CD4-positive, alpha-beta memory T cell (primary cell): ENCODE measurements around the gene ATP6V1B1. TPM values are rescaled to one million over a fixed set of nuclear protein-coding genes. Genes with fewer than 3 reads are reported as not detected.
A peak's percentile ranks its signal among the peaks of the same experiment; 100 is the strongest.

Experiments used
- CTCF ChIA-PET: fragments of 350-600 bp; sonication (Branson Sonifier 250); formaldehyde crosslinking; loops from one replicate; lab custom pipeline; 2021; ENCODE audit warnings: inconsistent platforms; ENCODE audit not compliant: partially characterized antibody; lab: Charles Lee
- POLR2A ChIA-PET: fragments of 350-600 bp; sonication (Branson Sonifier 250); formaldehyde crosslinking; loops from one replicate; lab custom pipeline; 2021; ENCODE audit not compliant: partially characterized antibody; lab: Charles Lee
- DNase-seq, 5 donors: peaks; one replicate each; pipeline versions ENCODE4 v3.0.0 to v3.0.0-alpha.2; 2020 to 2022; ENCODE audit warnings: mixed read lengths in 1 of 5
- H3K27ac ChIP-seq: one replicate; pipeline ENCODE4 v1.7.0; 2013; ENCODE audit warnings: low read depth, low read length
- H3K27me3 ChIP-seq: 2 replicates; pipeline ENCODE4 v1.7.0; 2013; ENCODE audit warnings: mild to moderate bottlenecking, low read length, moderate library complexity; ENCODE audit not compliant: insufficient read depth
- H3K36me3 ChIP-seq: 2 replicates; pipeline ENCODE4 v1.7.0; 2013; ENCODE audit warnings: mild to moderate bottlenecking, low read length, moderate library complexity; ENCODE audit not compliant: insufficient read depth
- H3K4me1 ChIP-seq: 2 replicates; pipeline ENCODE4 v1.7.0; 2013; ENCODE audit warnings: mild to moderate bottlenecking, low read length, moderate library complexity; ENCODE audit not compliant: insufficient read depth
- H3K4me3 ChIP-seq, 2 donors: one replicate each; pipeline ENCODE4 v1.7.0; 2013; ENCODE audit warnings: low read length in 2 of 2, mild to moderate bottlenecking in 1 of 2
- H3K9me3 ChIP-seq, 2 donors: one replicate each; pipeline ENCODE4 v1.7.0; 2013; ENCODE audit warnings: low read length in 2 of 2, control low read depth in 1 of 2; ENCODE audit not compliant: control insufficient read depth in 1 of 2
- H3K27ac Mint-ChIP-seq, 7 donors: one replicate each; pipeline ENCODE4 v1.8.0; 2020 to 2021; ENCODE audit warnings: mixed read lengths in 7 of 7, mild to moderate bottlenecking in 6 of 7, inconsistent platforms in 3 of 7, moderate library complexity in 3 of 7
- H3K27me3 Mint-ChIP-seq, 2 donors: one replicate each; pipeline ENCODE4 v1.8.0; 2020 to 2021; ENCODE audit warnings: mixed read lengths in 2 of 2
- H3K36me3 Mint-ChIP-seq, 2 donors: one replicate each; pipeline ENCODE4 v1.8.0; 2020 to 2021; ENCODE audit warnings: mixed read lengths in 2 of 2, inconsistent platforms in 1 of 2, mild to moderate bottlenecking in 1 of 2
- H3K4me1 Mint-ChIP-seq, 4 donors: one replicate each; pipeline ENCODE4 v1.8.0; 2020 to 2021; ENCODE audit warnings: mixed read lengths in 4 of 4, mild to moderate bottlenecking in 1 of 4
- H3K4me3 Mint-ChIP-seq, 8 donors: one replicate each; pipeline ENCODE4 v1.8.0; 2020 to 2021; ENCODE audit warnings: mixed read lengths in 8 of 8, mild to moderate bottlenecking in 7 of 8, moderate library complexity in 6 of 8, inconsistent platforms in 3 of 8
- H3K9me3 Mint-ChIP-seq, 8 donors: one replicate each; pipeline ENCODE4 v1.8.0; 2020 to 2021; ENCODE audit warnings: mixed read lengths in 8 of 8, mild to moderate bottlenecking in 5 of 8, inconsistent platforms in 3 of 8, moderate library complexity in 1 of 8
- intact Hi-C: fragments of 100-400 bp; cut with micrococcal nuclease; formaldehyde crosslinking; loops from one replicate; pipeline ENCODE4 v1.15.1; 2023
- polyA plus RNA-seq, 2 donors: library from polyadenylated mRNA; unstranded; fragments of 300-500 nt; fragmentation: Illumina TruSeq; gene quantifications; one replicate each; pipeline ENCODE4 v1.2.3, GENCODE V29; 2021
- total RNA-seq, 2 experiments: library from RNA; stranded (reverse); gene quantifications; one replicate each; pipeline ENCODE4 v1.2.3, GENCODE V29; 2021

The ATP6V1B1 gene
- total RNA-seq (not detected), polyA plus RNA-seq (not detected)

DNA sequence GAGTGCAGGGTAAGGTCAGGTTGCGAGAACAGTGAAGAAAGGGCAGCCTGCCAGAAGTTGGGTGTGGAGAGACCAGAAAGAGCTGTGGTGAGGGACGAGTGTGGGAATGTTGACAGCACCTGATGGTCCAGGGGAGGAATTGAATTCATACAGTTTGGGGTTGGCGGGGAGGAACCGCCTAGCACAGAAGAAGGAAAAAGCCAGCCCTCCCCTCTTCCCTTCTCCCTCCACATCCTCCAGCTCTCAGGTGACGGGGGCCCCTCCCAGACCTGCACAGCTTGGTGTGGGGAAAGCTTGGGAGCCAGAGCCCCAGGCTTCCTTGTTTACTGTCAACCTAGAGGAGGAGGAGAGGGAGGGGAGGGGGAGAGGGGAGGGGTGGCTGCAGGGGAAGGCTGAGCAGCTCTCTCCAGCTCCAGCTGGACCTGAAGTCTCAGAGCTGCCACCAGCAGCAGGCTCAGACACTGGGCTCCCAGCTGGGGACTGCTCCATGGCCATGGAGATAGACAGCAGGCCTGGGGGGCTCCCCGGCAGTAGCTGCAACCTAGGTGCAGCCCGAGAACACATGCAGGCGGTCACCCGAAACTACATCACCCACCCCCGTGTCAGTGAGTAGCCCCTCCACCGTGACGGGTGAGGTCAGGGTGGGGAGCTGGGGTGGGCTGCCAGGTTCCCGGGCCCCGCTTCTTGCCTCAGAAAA, at the start of gene ATP6V1B1:
ATP6V1B1 (plus strand) TSS at position 433 of the 697 bp plus-strand sequence; CDS start at position 488, 55 bp downstream.
- peaks cover 0 to 2% (median 0%) of the 10 kb centered on the region in 4 donors for H3K4me1 Mint-ChIP-seq
- no peaks in the 10 kb centered on the region for H3K36me3 ChIP-seq
- no peaks in the 10 kb centered on the region for H3K9me3 ChIP-seq
- intact Hi-C loops = no loop called here
- H3K27ac ChIP-seq = no peak within 1 kb of the TSS
- POLR2A ChIA-PET = no interaction called here
- DNase-seq = no peak
- H3K4me3 Mint-ChIP-seq = no peak within 1 kb of the TSS
- H3K27ac Mint-ChIP-seq = no peak within 1 kb of the TSS
- no peaks in the 10 kb centered on the region for H3K36me3 Mint-ChIP-seq
- no peaks in the 10 kb centered on the region for H3K4me1 ChIP-seq
- no peak within 1 kb of the TSS for H3K4me3 ChIP-seq
- H3K9me3 Mint-ChIP-seq = no peaks in the 10 kb centered on the region
- CTCF ChIA-PET = interaction anchor here (0.9 to 1.2 kb wide), 2 partner anchors 11 kb away, joined by 3 read pairs; no protein-coding TSS in a partner anchor
- H3K27me3 ChIP-seq = no peaks in the 10 kb centered on the region
- peaks cover 4 to 18% of the 10 kb centered on the region in 2 donors for H3K27me3 Mint-ChIP-seq

DNA sequence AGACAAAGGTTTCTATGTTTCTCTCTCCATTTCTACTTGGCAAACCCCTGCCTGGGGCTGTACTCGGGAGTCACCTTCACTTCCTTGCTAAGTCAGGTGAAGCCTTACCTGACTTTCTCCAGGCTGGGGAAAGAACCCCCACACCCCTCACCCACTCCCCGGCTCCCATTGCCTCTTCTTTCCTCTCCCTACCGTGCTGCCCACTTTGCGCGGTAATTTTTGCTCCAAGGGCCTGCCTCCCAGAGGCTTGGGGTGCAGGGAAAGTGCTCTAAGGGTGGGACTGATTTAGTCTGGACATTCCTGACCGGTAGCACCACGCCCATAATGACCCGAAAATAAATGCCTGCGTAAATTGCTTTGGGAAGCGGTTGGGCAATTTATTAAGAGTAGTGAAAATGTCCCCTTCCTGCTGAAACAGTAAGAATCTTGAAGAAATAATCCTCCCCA, 49.1 kb upstream of the ATP6V1B1 start:
- H3K36me3 ChIP-seq = no peaks in the 10 kb centered on the region
- Mint-ChIP-seq H3K27ac (peak overlapping the region in 1 of 7 donors; percentile 4), H3K4me1 (peaks cover 15 to 31% (median 23%) of the 10 kb centered on the region in 4 donors), H3K36me3 (no peaks in the 10 kb centered on the region), H3K4me3 (peak overlapping the region in 3 of 8 donors; percentile 42 to 81 (median 55)), H3K27me3 (peaks cover 60 to 66% of the 10 kb centered on the region in 2 donors), H3K9me3 (peaks cover 0 to 25% (median 6%) of the 10 kb centered on the region in 8 donors)
- peaks cover 60% of the 10 kb centered on the region for H3K27me3 ChIP-seq
- ChIA-PET CTCF (no interaction called here), POLR2A (no interaction called here)
- DNase-seq = no peak
- H3K4me3 ChIP-seq = no peak overlapping the region
- H3K9me3 ChIP-seq = no peaks in the 10 kb centered on the region
- H3K4me1 ChIP-seq = peaks cover 29% of the 10 kb centered on the region
- no peak overlapping the region for H3K27ac ChIP-seq
- intact Hi-C loops = no loop called here

DNA sequence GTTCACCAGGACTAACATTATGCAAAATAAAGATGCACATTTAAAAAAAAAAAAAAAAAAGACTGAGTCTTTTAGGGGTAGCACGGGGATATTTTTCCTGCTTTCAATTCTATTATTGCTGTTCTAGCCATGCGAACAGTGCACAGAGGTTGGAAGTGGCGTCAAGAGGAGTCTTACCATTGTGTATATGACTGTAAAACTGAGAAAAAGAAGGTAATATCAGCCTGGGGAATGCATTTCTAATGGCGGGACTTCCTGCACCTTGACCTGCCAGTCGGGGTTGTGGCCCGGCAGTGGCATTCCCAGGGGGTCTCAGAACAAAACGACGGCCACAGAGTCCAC, 48.5 kb upstream of the ATP6V1B1 start:
- H3K27me3 ChIP-seq = peaks cover 65% of the 10 kb centered on the region
- H3K4me1 Mint-ChIP-seq = peaks cover 15 to 31% (median 23%) of the 10 kb centered on the region in 4 donors
- intact Hi-C loops = no loop called here
- peaks cover 58 to 65% of the 10 kb centered on the region in 2 donors for H3K27me3 Mint-ChIP-seq
- no peak overlapping the region for H3K27ac ChIP-seq
- H3K27ac Mint-ChIP-seq = no peak overlapping the region
- peak overlapping the region in 1 of 2 donors; percentile 35 for H3K4me3 ChIP-seq
- POLR2A ChIA-PET = no interaction called here
- peak overlapping the region; percentile 32 to 84 (median 50) for H3K4me3 Mint-ChIP-seq
- H3K4me1 ChIP-seq = peaks cover 29% of the 10 kb centered on the region
- no peak for DNase-seq
- no peaks in the 10 kb centered on the region for H3K36me3 Mint-ChIP-seq
- CTCF ChIA-PET = no interaction called here
- no peaks in the 10 kb centered on the region for H3K9me3 ChIP-seq
- H3K36me3 ChIP-seq = no peaks in the 10 kb centered on the region
- peaks cover 0 to 19% (median 2%) of the 10 kb centered on the region in 8 donors for H3K9me3 Mint-ChIP-seq

DNA sequence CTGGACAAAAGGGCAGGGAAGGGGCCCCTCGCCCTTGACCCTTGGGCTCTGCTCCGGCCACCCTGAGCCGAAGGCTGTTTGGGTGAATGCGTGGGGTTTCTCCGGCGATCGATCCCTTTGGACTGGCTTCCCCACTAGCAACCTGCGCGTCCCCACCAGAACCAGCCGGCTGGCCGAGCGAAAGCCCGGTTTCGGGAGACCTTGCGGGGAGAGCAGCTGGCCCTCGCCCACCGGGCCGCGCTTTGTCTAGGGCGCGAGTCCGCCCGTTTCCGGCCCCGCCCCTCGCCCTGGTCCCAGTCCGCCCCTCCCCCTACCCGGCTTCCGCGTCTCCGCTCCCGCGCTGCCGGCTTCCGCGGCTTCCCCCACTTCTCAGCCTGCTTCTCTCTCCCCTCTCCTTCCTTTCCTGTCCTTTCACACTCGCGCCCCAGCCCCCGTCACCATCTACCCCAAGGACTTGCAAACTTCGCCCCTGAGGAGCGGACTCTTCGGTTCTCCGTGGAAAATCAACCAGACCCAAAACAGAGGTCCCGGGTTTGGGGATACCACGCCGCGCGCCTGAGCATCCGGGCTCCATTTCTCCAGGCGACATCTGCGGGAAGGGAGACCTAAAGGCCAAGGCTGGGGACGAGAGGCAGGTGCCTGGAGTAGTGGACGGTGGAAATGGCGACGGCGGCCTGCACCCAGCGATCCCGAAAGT, 48.0 kb upstream of the ATP6V1B1 start:
- peaks cover 15 to 31% (median 23%) of the 10 kb centered on the region in 4 donors for H3K4me1 Mint-ChIP-seq
- Histone ChIP-seq H3K36me3 (no peaks in the 10 kb centered on the region), H3K9me3 (no peaks in the 10 kb centered on the region), H3K4me3 (peak overlapping the region in 1 of 2 donors; percentile 35), H3K4me1 (peaks cover 29% of the 10 kb centered on the region), H3K27ac (no peak overlapping the region), H3K27me3 (peaks cover 65% of the 10 kb centered on the region)
- H3K27me3 Mint-ChIP-seq = peaks cover 56 to 66% of the 10 kb centered on the region in 2 donors
- POLR2A ChIA-PET = no interaction called here
- no peak overlapping the region for H3K27ac Mint-ChIP-seq
- CTCF ChIA-PET = interaction anchor here (1.5 kb wide), 1 partner anchor 16 kb away, joined by 3 read pairs; no protein-coding TSS in a partner anchor
- no peaks in the 10 kb centered on the region for H3K36me3 Mint-ChIP-seq
- peak overlapping the region; percentile 43 to 88 (median 78) for H3K4me3 Mint-ChIP-seq
- peaks cover 0 to 14% (median 2%) of the 10 kb centered on the region in 8 donors for H3K9me3 Mint-ChIP-seq
- DNase-seq = no peak
- intact Hi-C loops = no loop called here

DNA sequence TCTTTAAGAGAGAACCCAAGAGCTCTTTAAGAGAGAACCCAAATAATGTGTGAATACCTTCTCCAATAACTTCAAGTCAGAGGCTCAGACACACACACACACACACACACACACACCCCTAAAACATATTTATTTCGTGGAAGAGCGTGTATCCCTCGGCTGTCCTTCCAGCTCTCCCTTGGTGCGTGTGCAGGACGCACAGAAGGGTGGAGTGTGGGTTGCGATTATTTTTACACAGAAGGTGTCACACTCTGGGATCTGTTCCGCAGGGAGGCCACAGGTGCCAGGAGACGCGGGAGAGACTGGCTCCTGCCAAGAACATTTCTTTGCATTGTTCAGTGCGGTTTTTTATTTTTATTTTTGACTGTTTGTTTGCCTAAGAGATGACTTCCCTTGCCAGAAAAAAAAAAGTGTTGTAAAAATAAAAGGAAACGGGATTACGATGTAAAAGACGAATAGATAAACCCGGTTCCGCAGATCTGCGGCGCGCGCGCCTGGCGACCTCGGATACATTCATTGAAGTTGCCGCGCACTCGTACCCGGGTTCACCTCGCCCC, 47.3 kb upstream of the ATP6V1B1 start:
- Histone ChIP-seq H3K36me3 (no peaks in the 10 kb centered on the region), H3K27ac (no peak overlapping the region), H3K4me1 (peaks cover 29% of the 10 kb centered on the region), H3K27me3 (peaks cover 62% of the 10 kb centered on the region), H3K9me3 (no peaks in the 10 kb centered on the region), H3K4me3 (no peak overlapping the region)
- intact Hi-C loops = no loop called here
- no peak for DNase-seq
- ChIA-PET POLR2A (no interaction called here), CTCF (interaction anchor here (1.5 kb wide), 1 partner anchor 17 kb away, joined by 3 read pairs; no protein-coding TSS in a partner anchor)
- Mint-ChIP-seq H3K27ac (no peak overlapping the region), H3K4me3 (peak overlapping the region; percentile 73 to 88 (median 78)), H3K27me3 (peaks cover 55 to 64% of the 10 kb centered on the region in 2 donors), H3K9me3 (peaks cover 0 to 10% (median 2%) of the 10 kb centered on the region in 8 donors), H3K36me3 (no peaks in the 10 kb centered on the region), H3K4me1 (peaks cover 15 to 31% (median 23%) of the 10 kb centered on the region in 4 donors)

DNA sequence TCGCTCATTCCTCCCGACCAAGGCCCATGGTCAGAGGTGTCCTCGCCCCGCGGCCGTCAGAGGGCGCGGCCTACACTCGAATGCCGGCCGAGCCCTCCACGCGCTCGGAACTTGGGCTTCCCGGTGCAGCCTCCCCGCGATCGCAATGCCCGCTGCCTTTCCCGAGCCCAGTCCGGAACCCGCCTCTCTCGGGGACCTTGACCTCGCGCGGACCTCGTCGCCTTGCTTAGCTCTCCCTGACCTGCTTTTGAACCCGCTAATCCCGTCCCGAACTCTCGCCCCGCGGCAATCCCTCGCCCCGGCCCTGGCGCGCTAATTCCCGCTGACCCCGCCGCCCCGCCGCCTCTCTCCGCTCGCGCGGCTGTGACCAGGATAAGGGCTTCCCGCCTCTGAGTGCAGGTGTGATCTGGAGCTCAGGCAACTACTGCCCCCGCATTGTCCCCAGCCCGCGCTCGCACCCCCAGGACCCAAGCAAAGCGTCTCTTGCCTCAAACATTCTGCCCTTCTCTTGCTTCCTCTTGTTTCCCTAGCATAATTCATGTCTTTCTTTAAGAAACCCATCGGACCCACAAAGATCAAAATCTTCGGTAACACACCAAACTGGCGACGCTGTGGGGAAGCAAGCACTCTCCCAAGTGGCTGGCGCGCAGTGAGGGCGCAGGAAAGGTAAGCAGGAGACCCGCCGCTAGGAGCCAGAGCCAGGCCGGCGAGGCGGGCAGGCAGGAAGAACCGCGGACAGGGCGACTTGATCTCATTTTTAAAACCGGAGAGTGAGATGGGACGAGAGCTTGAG, 46.6 kb upstream of the ATP6V1B1 start:
- peak overlapping the region in 2 of 7 donors; percentile 38 to 86 for H3K27ac Mint-ChIP-seq
- POLR2A ChIA-PET = no interaction called here

More for the DNA sequence above, 46.6 kb upstream of the ATP6V1B1 start:
- Mint-ChIP-seq H3K4me3 (peak overlapping the region; percentile 76 to 88 (median 81)), H3K27me3 (peaks cover 57 to 64% of the 10 kb centered on the region in 2 donors), H3K9me3 (peaks cover 0 to 10% (median 0%) of the 10 kb centered on the region in 8 donors), H3K4me1 (peaks cover 15 to 31% (median 23%) of the 10 kb centered on the region in 4 donors), H3K36me3 (no peaks in the 10 kb centered on the region)
- intact Hi-C loops = no loop called here
- no peak overlapping the region for H3K27ac ChIP-seq
- CTCF ChIA-PET = interaction anchor here (1.2 to 1.5 kb wide), 3 partner anchors 17 to 59 kb away, joined by 3 to 4 read pairs (median 3); no protein-coding TSS in a partner anchor
- DNase-seq = no peak
- no peak overlapping the region for H3K4me3 ChIP-seq
- peaks cover 29% of the 10 kb centered on the region for H3K4me1 ChIP-seq
- H3K27me3 ChIP-seq = peaks cover 55% of the 10 kb centered on the region
- H3K9me3 ChIP-seq = no peaks in the 10 kb centered on the region
- no peaks in the 10 kb centered on the region for H3K36me3 ChIP-seq
